H1 (cell line): Measurements from ENCODE around the gene PLEKHM3. TPM values are rescaled to one million over a fixed set of nuclear protein-coding genes. Genes with fewer than 3 reads are reported as not detected.

Experiments
- CTCF ChIA-PET: fragments of 300-600 bp; sonication (Branson Sonifier 250); formaldehyde crosslinking; loops from one replicate; lab custom pipeline; 2021; ENCODE audit not compliant: partially characterized antibody; lab: Charles Lee
- POLR2A ChIA-PET: fragments of 300-600 bp; sonication (Branson Sonifier 250); formaldehyde crosslinking; loops from one replicate; lab custom pipeline; 2021; ENCODE audit warnings: inconsistent platforms; ENCODE audit not compliant: partially characterized antibody; lab: Charles Lee
- DNase-seq, 2 experiments: peaks; one replicate each; pipeline versions ENCODE4 v3.0.0 to v3.0.0-alpha.2; 2010 to 2022; ENCODE audit warnings: low spot score in 2 of 2, low read depth in 1 of 2, mixed read lengths in 1 of 2
- FAIRE-seq: peaks from 2 replicates; lab custom pipeline; 2011; peaks lifted over from hg19 to GRCh38; lab: Jason Lieb, UNC
- H2AFZ ChIP-seq: 2 replicates; pipeline ENCODE4 v1.8.1; 2012; ENCODE audit warnings: low read length, inconsistent platforms
- H2AK5ac ChIP-seq: 2 replicates; pipeline ENCODE4 v1.6.1; 2013; ENCODE audit warnings: low read depth, low read length
- H2BK120ac ChIP-seq: replicated peaks from 2 replicates; pipeline ENCODE3; 2013; ENCODE audit warnings: low read depth, low read length, inconsistent platforms
- H2BK12ac ChIP-seq: 2 replicates; pipeline ENCODE4 v1.6.1; 2013; ENCODE audit warnings: low read depth, low read length
- H2BK15ac ChIP-seq: 2 replicates; pipeline ENCODE4 v1.6.1; 2013; ENCODE audit warnings: low read length
- H2BK20ac ChIP-seq: 2 replicates; pipeline ENCODE4 v1.6.1; 2013; ENCODE audit warnings: low read length
- H2BK5ac ChIP-seq: 2 replicates; pipeline ENCODE4 v1.6.1; 2013; ENCODE audit warnings: low read depth, low read length
- H3K14ac ChIP-seq: 2 replicates; pipeline ENCODE4 v1.6.1; 2013; ENCODE audit warnings: inconsistent platforms; ENCODE audit not compliant: insufficient read length
- H3K18ac ChIP-seq: 2 replicates; pipeline ENCODE4 v1.6.1; 2013; ENCODE audit warnings: low read length; ENCODE audit errors: extremely low read depth
- H3K23ac ChIP-seq: 2 replicates; pipeline ENCODE4 v1.6.1; 2013; ENCODE audit warnings: inconsistent platforms; ENCODE audit not compliant: insufficient read length
- H3K23me2 ChIP-seq: 2 replicates; pipeline ENCODE4 v1.6.1; 2013; ENCODE audit warnings: low read depth, low read length
- H3K27ac ChIP-seq: 2 replicates; pipeline ENCODE4 v1.6.1; 2011; ENCODE audit warnings: low read depth, low read length, inconsistent platforms
- H3K27me3 ChIP-seq, 4 experiments: replicated peaks in 1 of 4; 1 replicate in 1 of 4; 2 replicates in 3 of 4; pipeline versions ENCODE4 v1.6.1 to v1.8.1; 2011 to 2013; ENCODE audit warnings: low read length in 3 of 4, mild to moderate bottlenecking in 3 of 4, inconsistent platforms in 2 of 4, mixed read lengths in 2 of 4, moderate library complexity in 1 of 4; ENCODE audit not compliant: control insufficient read depth in 3 of 4, insufficient read depth in 3 of 4; ENCODE audit errors: extremely low read depth in 1 of 4
- H3K36me3 ChIP-seq, 4 experiments: 2 replicates each; pipeline versions ENCODE4 v1.6.1 to v1.8.1; 2011 to 2013; ENCODE audit warnings: mild to moderate bottlenecking in 4 of 4, low read length in 3 of 4, moderate library complexity in 2 of 4, control low read depth in 1 of 4, inconsistent platforms in 1 of 4; ENCODE audit not compliant: insufficient read depth in 4 of 4, control insufficient read depth in 2 of 4
- H3K4ac ChIP-seq: replicated peaks from 2 replicates; pipeline ENCODE3; 2013; ENCODE audit warnings: low read length, low read depth, mixed read lengths, inconsistent platforms; ENCODE audit not compliant: insufficient read length
- H3K4me1 ChIP-seq, 4 experiments: replicated peaks in 1 of 4; 1 replicate in 1 of 4; 2 replicates in 3 of 4; pipeline versions ENCODE4 v1.6.1 to v1.8.1; 2011 to 2013; ENCODE audit warnings: low read length in 3 of 4, inconsistent platforms in 2 of 4, mixed read lengths in 1 of 4; ENCODE audit not compliant: insufficient read depth in 4 of 4, control insufficient read depth in 3 of 4
- H3K4me2 ChIP-seq, 2 experiments: 2 replicates each; pipeline versions ENCODE4 v1.6.1 to v1.8.1; 2011 to 2013; ENCODE audit warnings: low read depth in 2 of 2, low read length in 2 of 2, control low read depth in 1 of 2, inconsistent platforms in 1 of 2, mild to moderate bottlenecking in 1 of 2; ENCODE audit not compliant: insufficient read depth in 1 of 2
- H3K4me3 ChIP-seq, 4 experiments: fragments of 200-600, 300-600 bp in 1 of 4; sonication (generic), shearing (Covaris generic), sonication (Bioruptor Twin) in 1 of 4; 2 replicates each; pipeline versions ENCODE4 v1.5.1 to v1.8.1; 2011 to 2016; ENCODE audit warnings: low read length in 4 of 4, low read depth in 3 of 4, control low read depth in 2 of 4, inconsistent platforms in 2 of 4, mild to moderate bottlenecking in 2 of 4, mixed read lengths in 1 of 4, moderate library complexity in 1 of 4; ENCODE audit not compliant: insufficient read depth in 2 of 4; ENCODE audit errors: extremely low read depth in 1 of 4
- H3K56ac ChIP-seq: replicated peaks from 2 replicates; pipeline ENCODE3; 2013; ENCODE audit warnings: low read depth, mild to moderate bottlenecking, mixed read lengths, low read length, inconsistent platforms; ENCODE audit not compliant: insufficient read length
- H3K79me1 ChIP-seq: 2 replicates; pipeline ENCODE4 v1.6.1; 2013; ENCODE audit warnings: low read depth, low read length, control low read depth
- H3K79me2 ChIP-seq, 2 experiments: 2 replicates each; pipeline versions ENCODE4 v1.6.1 to v1.8.1; 2012 to 2013; ENCODE audit warnings: low read length in 2 of 2, mild to moderate bottlenecking in 2 of 2, inconsistent platforms in 1 of 2; ENCODE audit not compliant: insufficient read depth in 2 of 2, control insufficient read depth in 1 of 2
- H3K9ac ChIP-seq, 4 experiments: replicated peaks in 1 of 4; 1 replicate in 1 of 4; 2 replicates in 3 of 4; pipeline versions ENCODE4 v1.6.1 to v1.8.1; 2011 to 2013; ENCODE audit warnings: low read depth in 3 of 4, low read length in 3 of 4, control low read depth in 2 of 4, mild to moderate bottlenecking in 2 of 4, moderate library complexity in 2 of 4, inconsistent platforms in 1 of 4; ENCODE audit errors: extremely low read depth in 1 of 4
- H3K9me3 ChIP-seq, 2 experiments: 2 replicates each; pipeline versions ENCODE4 v1.6.1 to v1.8.1; 2012 to 2013; ENCODE audit warnings: mild to moderate bottlenecking in 2 of 2, moderate library complexity in 2 of 2, control low read depth in 1 of 2, inconsistent platforms in 1 of 2, low read depth in 1 of 2, low read length in 1 of 2, mixed read lengths in 1 of 2; ENCODE audit not compliant: insufficient read depth in 2 of 2
- H4K20me1 ChIP-seq, 2 experiments: replicated peaks in 1 of 2; 2 replicates each; pipeline versions ENCODE3 to v1.8.1; 2011 to 2013; ENCODE audit warnings: inconsistent platforms in 2 of 2, low read length in 2 of 2, mild to moderate bottlenecking in 1 of 2; ENCODE audit not compliant: insufficient read depth in 2 of 2, control insufficient read depth in 1 of 2
- H4K5ac ChIP-seq: 2 replicates; pipeline ENCODE4 v1.6.1; 2013; ENCODE audit warnings: low read length, low read depth, mixed read lengths, inconsistent platforms; ENCODE audit not compliant: insufficient read length
- H4K8ac ChIP-seq: 2 replicates; pipeline ENCODE4 v1.8.0; 2013; ENCODE audit warnings: mild to moderate bottlenecking, moderate library complexity, low read length, inconsistent platforms; ENCODE audit not compliant: insufficient read depth; ENCODE audit errors: extremely low read depth
- H4K91ac ChIP-seq: replicated peaks from 2 replicates; pipeline ENCODE3; 2013; ENCODE audit warnings: low read length, mixed read lengths, inconsistent platforms; ENCODE audit not compliant: insufficient read length
- WGBS, 2 experiments: shearing (Covaris generic) in 1 of 2; methylation state at CpG; one replicate each; pipeline versions ENCODE4 v1.1.6 to v1.1.7; 2013 to 2015; ENCODE audit warnings: low lambda C conversion rate in 2 of 2, mixed read lengths in 2 of 2, inconsistent platforms in 1 of 2, low coverage in 1 of 2, missing lambda C conversion rate in 1 of 2; ENCODE audit not compliant: insufficient replicate concordance in 2 of 2, insufficient coverage in 1 of 2, insufficient read length in 1 of 2; ENCODE audit errors: extremely low coverage in 1 of 2, missing lambda C conversion rate in 1 of 2; 5-methylcytosine and 5-hydroxymethylcytosine counted together
- polyA plus RNA-seq, 7 experiments: library from polyadenylated mRNA; depleted of rRNA in 3 of 7; stranded (reverse) in 5 of 7; unstranded in 2 of 7; fragments of >200 nt in 5 of 7; fragments of 200-250 nt in 2 of 7; gene quantifications; 1 replicate in 5 of 7; 2 replicates in 1 of 7; 4 replicates in 1 of 7; pipeline versions ENCODE4 v1.2.1 to v1.2.3, GENCODE V29; 2011 to 2013; ENCODE audit warnings: missing spikeins in 2 of 7, mixed read lengths in 2 of 7
- total RNA-seq: library from RNA; stranded (reverse); fragmentation: NEBNext Ultra II Directional; extraction: Animal tissue kit (Norgen Biotek cat#: 25700); gene quantifications from 2 replicates; pipeline ENCODE4 v1.2.1, GENCODE V29; 2021

PLEKHM3 gene
- total and polyA plus RNA-seq, 2 of the 8 experiments (the other 6 are each of a cell fraction or from before 2014, with no cell fraction given) = 2.3 to 5.8 TPM

- H3K79me1 ChIP-seq = no peaks in the 10 kb centered on the region
- H2BK120ac ChIP-seq = no peak overlapping the region
- no peak overlapping the region for H3K23ac ChIP-seq
- FAIRE-seq (no peak), DNase-seq (no peak)
- no peak overlapping the region for H4K91ac ChIP-seq
- no peak overlapping the region for H3K4ac ChIP-seq
- no peaks in the 10 kb centered on the region for H4K20me1 ChIP-seq
- H4K5ac ChIP-seq = no peak overlapping the region
- H3K23me2 ChIP-seq = no peaks in the 10 kb centered on the region
- H2AFZ ChIP-seq = no peak overlapping the region
- no peaks in the 10 kb centered on the region; a peak in 1 of 7 replicates for H3K27me3 ChIP-seq
- H4K8ac ChIP-seq = no peak overlapping the region
- no peak overlapping the region for H3K27ac ChIP-seq
- H3K36me3 ChIP-seq = no peaks in the 10 kb centered on the region
- H2BK20ac ChIP-seq = no peak overlapping the region
- no peak overlapping the region for H3K9ac ChIP-seq
- no peak overlapping the region for H3K14ac ChIP-seq
- no peak overlapping the region for H3K4me2 ChIP-seq
- no peak overlapping the region for H2AK5ac ChIP-seq
- no peak overlapping the region for H3K56ac ChIP-seq
- H3K18ac ChIP-seq = no peak overlapping the region
- H2BK5ac ChIP-seq = no peak overlapping the region
- H3K4me3 ChIP-seq = no peak overlapping the region
- H3K4me1 ChIP-seq = no peaks in the 10 kb centered on the region
- H2BK12ac ChIP-seq = no peak overlapping the region
- ChIA-PET CTCF (interaction anchor here (1.1 to 4.5 kb wide), 3 partner anchors 8 to 58 kb away, joined by 3 to 19 read pairs (median 13); no protein-coding TSS in a partner anchor), POLR2A (no interaction called here)
- 86% methylated on average over 6 of the region's 6 CpGs; no CpG with 5 or more reads in 1 of the 2 experiments for WGBS, 2 experiments
- no peaks in the 10 kb centered on the region for H3K9me3 ChIP-seq
- H2BK15ac ChIP-seq = peak overlapping the region; percentile 48; the same call in 1 of the 2 replicates
- H3K79me2 ChIP-seq = no peaks in the 10 kb centered on the region
Measured at GRCh38 chr2:207914716-207915115, 110.6 kb downstream of the PLEKHM3 start.
